22Rv1 (cell line): ENCODE data around the gene CADM3.

Experiments used
- ZFX ChIP-seq: fragments of 450-650 bp; IDR thresholded peaks from 2 replicates; pipeline ENCODE4 v1.6.1; 2017; ENCODE audit warnings: antibody characterized with exemption, borderline replicate concordance
- TF ChIP-seq, protein P1 (sequence below): fragments of 450-650 bp; IDR thresholded peaks from 2 replicates; pipeline ENCODE4 v1.5.1; 2017; ENCODE audit warnings: mild to moderate bottlenecking

- TF ChIP-seq, protein P1, sequence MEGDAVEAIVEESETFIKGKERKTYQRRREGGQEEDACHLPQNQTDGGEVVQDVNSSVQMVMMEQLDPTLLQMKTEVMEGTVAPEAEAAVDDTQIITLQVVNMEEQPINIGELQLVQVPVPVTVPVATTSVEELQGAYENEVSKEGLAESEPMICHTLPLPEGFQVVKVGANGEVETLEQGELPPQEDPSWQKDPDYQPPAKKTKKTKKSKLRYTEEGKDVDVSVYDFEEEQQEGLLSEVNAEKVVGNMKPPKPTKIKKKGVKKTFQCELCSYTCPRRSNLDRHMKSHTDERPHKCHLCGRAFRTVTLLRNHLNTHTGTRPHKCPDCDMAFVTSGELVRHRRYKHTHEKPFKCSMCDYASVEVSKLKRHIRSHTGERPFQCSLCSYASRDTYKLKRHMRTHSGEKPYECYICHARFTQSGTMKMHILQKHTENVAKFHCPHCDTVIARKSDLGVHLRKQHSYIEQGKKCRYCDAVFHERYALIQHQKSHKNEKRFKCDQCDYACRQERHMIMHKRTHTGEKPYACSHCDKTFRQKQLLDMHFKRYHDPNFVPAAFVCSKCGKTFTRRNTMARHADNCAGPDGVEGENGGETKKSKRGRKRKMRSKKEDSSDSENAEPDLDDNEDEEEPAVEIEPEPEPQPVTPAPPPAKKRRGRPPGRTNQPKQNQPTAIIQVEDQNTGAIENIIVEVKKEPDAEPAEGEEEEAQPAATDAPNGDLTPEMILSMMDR = no peak
- TF ChIP-seq ZFX = no peak
Measured at GRCh38 chr1:159122005-159122621, 49.3 kb upstream of the CADM3 start.
